ENCODE results near the gene S1PR2.

The S1PR2 gene

DNA sequence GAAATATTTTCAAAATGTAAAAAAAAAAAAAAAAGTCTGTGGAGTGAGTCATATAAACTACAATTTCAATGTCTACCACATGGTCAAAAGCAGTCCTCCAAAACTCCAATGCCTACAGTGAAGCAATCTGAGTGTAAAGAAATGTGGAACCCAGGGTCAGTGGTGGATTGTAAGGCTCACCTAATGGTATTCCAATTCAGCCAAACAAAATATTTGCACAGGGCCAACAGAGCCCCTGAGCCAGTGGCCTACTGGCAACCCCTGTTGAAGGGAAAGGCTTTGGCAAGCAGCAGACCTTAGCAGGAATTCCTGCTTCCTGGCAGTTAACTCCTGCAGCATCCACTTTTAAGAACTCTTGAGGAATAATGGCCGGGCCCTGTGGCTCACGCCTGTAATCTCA lies 39.8 kb downstream of the S1PR2 start:
- ATAC-seq, result no peak
- TF ChIP-seq ZFP3 (CRISPR knock-in tag; IDR thresholded peaks at IDR 0.05), result no peak

DNA sequence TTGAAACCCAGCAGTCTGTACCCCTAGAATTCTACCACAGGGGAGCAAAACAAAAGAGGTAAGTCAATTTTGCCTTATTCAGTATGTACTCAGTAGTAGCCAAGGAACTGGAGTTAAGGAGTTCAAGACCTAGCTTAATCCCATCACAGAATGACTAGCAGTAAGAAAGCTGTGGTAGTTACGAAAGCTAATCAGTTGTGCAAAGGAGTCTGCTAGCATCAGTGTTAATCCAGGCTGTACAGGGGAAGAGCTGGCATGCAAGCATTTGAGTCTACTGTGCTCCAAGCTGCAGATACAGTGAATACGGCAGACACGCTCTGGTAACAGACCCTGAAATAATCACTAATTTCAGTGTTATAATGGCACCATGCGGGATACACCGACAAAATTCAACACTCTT lies 41.1 kb downstream of the S1PR2 start:
- no peak for ATAC-seq
- TF ChIP-seq ZFP30 (CRISPR knock-in tag; IDR thresholded peaks at IDR 0.05) (no peak), CSDC2 (CRISPR knock-in tag; IDR thresholded peaks at IDR 0.05) (no peak), ZNF565 (CRISPR knock-in tag; conservative IDR thresholded peaks at IDR 0.05; ENCODE audit: low read depth) (no peak), GLIS3 (CRISPR knock-in tag; IDR thresholded peaks at IDR 0.05) (no peak), OSR1 (CRISPR knock-in tag; IDR thresholded peaks at IDR 0.05) (no peak), ZC3H10 (CRISPR knock-in tag; IDR thresholded peaks at IDR 0.05) (no peak), PPARA (CRISPR knock-in tag; IDR thresholded peaks at IDR 0.05; ENCODE audit: borderline replicate concordance) (no peak), ISL1 (CRISPR knock-in tag; IDR thresholded peaks at IDR 0.05) (no peak), SNAI2 (CRISPR knock-in tag; IDR thresholded peaks at IDR 0.05) (no peak), ARNTL (CRISPR knock-in tag; IDR thresholded peaks at IDR 0.05; ENCODE audit: borderline replicate concordance, low read depth) (no peak), TOX (CRISPR knock-in tag; IDR thresholded peaks at IDR 0.05; ENCODE audit: borderline replicate concordance) (no peak), ZNF8 (CRISPR knock-in tag; IDR thresholded peaks at IDR 0.05) (no peak), BACH2 (CRISPR knock-in tag; IDR thresholded peaks at IDR 0.05; ENCODE audit: borderline replicate concordance) (no peak)
- TF ChIP-seq, protein P1, sequence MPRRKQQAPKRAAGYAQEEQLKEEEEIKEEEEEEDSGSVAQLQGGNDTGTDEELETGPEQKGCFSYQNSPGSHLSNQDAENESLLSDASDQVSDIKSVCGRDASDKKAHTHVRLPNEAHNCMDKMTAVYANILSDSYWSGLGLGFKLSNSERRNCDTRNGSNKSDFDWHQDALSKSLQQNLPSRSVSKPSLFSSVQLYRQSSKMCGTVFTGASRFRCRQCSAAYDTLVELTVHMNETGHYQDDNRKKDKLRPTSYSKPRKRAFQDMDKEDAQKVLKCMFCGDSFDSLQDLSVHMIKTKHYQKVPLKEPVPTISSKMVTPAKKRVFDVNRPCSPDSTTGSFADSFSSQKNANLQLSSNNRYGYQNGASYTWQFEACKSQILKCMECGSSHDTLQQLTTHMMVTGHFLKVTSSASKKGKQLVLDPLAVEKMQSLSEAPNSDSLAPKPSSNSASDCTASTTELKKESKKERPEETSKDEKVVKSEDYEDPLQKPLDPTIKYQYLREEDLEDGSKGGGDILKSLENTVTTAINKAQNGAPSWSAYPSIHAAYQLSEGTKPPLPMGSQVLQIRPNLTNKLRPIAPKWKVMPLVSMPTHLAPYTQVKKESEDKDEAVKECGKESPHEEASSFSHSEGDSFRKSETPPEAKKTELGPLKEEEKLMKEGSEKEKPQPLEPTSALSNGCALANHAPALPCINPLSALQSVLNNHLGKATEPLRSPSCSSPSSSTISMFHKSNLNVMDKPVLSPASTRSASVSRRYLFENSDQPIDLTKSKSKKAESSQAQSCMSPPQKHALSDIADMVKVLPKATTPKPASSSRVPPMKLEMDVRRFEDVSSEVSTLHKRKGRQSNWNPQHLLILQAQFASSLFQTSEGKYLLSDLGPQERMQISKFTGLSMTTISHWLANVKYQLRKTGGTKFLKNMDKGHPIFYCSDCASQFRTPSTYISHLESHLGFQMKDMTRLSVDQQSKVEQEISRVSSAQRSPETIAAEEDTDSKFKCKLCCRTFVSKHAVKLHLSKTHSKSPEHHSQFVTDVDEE (CRISPR knock-in tag; IDR thresholded peaks at IDR 0.05), result no peak
- TF ChIP-seq, protein P2, sequence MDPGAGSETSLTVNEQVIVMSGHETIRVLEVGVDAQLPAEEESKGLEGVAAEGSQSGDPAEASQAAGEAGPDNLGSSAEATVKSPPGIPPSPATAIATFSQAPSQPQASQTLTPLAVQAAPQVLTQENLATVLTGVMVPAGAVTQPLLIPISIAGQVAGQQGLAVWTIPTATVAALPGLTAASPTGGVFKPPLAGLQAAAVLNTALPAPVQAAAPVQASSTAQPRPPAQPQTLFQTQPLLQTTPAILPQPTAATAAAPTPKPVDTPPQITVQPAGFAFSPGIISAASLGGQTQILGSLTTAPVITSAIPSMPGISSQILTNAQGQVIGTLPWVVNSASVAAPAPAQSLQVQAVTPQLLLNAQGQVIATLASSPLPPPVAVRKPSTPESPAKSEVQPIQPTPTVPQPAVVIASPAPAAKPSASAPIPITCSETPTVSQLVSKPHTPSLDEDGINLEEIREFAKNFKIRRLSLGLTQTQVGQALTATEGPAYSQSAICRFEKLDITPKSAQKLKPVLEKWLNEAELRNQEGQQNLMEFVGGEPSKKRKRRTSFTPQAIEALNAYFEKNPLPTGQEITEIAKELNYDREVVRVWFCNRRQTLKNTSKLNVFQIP (CRISPR knock-in tag; IDR thresholded peaks at IDR 0.05; ENCODE audit: borderline replicate concordance, low read depth), result no peak
- TF ChIP-seq, protein P3, sequence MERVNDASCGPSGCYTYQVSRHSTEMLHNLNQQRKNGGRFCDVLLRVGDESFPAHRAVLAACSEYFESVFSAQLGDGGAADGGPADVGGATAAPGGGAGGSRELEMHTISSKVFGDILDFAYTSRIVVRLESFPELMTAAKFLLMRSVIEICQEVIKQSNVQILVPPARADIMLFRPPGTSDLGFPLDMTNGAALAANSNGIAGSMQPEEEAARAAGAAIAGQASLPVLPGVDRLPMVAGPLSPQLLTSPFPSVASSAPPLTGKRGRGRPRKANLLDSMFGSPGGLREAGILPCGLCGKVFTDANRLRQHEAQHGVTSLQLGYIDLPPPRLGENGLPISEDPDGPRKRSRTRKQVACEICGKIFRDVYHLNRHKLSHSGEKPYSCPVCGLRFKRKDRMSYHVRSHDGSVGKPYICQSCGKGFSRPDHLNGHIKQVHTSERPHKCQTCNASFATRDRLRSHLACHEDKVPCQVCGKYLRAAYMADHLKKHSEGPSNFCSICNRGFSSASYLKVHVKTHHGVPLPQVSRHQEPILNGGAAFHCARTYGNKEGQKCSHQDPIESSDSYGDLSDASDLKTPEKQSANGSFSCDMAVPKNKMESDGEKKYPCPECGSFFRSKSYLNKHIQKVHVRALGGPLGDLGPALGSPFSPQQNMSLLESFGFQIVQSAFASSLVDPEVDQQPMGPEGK (CRISPR knock-in tag; IDR thresholded peaks at IDR 0.05; ENCODE audit: borderline replicate concordance), result no peak

DNA sequence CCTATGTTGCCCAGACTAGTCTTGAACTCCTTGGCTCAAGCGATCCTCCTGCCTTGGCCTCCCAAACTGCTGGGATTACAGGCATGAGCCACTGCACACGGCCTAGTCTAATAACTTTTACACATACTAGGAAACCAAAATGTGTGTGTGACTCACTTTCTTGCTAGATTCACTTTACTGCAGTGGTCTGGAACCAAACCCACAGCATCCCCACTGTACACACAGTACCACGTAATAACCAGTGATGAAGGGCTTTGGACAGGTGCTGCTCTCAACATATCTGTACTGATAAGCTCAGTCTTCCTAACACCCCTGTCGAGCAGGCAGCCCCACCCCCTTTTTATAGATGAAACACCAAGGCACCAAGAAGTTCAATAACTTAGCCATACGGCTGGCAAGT lies 41.5 kb downstream of the S1PR2 start:
- TF ChIP-seq ZC3H10 (CRISPR knock-in tag; IDR thresholded peaks at IDR 0.05) (no peak), RARB (CRISPR knock-in tag; IDR thresholded peaks at IDR 0.05) (no peak), TOX (CRISPR knock-in tag; IDR thresholded peaks at IDR 0.05; ENCODE audit: borderline replicate concordance) (no peak), ZNF8 (CRISPR knock-in tag; IDR thresholded peaks at IDR 0.05) (no peak), OSR1 (CRISPR knock-in tag; IDR thresholded peaks at IDR 0.05) (no peak), GLIS3 (CRISPR knock-in tag; IDR thresholded peaks at IDR 0.05) (no peak), ARNTL (CRISPR knock-in tag; IDR thresholded peaks at IDR 0.05; ENCODE audit: borderline replicate concordance, low read depth) (no peak), ZNF70 (CRISPR knock-in tag; IDR thresholded peaks at IDR 0.05) (no peak), ZNF565 (CRISPR knock-in tag; conservative IDR thresholded peaks at IDR 0.05; ENCODE audit: low read depth) (no peak), ZFP30 (CRISPR knock-in tag; IDR thresholded peaks at IDR 0.05) (no peak), CSDC2 (CRISPR knock-in tag; IDR thresholded peaks at IDR 0.05) (no peak)
- TF ChIP-seq, protein P1 (CRISPR knock-in tag; IDR thresholded peaks at IDR 0.05), result no peak
- TF ChIP-seq, protein P4, sequence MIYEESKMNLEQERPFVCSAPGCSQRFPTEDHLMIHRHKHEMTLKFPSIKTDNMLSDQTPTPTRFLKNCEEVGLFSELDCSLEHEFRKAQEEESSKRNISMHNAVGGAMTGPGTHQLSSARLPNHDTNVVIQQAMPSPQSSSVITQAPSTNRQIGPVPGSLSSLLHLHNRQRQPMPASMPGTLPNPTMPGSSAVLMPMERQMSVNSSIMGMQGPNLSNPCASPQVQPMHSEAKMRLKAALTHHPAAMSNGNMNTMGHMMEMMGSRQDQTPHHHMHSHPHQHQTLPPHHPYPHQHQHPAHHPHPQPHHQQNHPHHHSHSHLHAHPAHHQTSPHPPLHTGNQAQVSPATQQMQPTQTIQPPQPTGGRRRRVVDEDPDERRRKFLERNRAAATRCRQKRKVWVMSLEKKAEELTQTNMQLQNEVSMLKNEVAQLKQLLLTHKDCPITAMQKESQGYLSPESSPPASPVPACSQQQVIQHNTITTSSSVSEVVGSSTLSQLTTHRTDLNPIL (CRISPR knock-in tag; IDR thresholded peaks at IDR 0.05; ENCODE audit: low read depth), result no peak
- TF ChIP-seq, protein P3 (CRISPR knock-in tag; IDR thresholded peaks at IDR 0.05; ENCODE audit: borderline replicate concordance), result no peak
- TF ChIP-seq, protein P5, sequence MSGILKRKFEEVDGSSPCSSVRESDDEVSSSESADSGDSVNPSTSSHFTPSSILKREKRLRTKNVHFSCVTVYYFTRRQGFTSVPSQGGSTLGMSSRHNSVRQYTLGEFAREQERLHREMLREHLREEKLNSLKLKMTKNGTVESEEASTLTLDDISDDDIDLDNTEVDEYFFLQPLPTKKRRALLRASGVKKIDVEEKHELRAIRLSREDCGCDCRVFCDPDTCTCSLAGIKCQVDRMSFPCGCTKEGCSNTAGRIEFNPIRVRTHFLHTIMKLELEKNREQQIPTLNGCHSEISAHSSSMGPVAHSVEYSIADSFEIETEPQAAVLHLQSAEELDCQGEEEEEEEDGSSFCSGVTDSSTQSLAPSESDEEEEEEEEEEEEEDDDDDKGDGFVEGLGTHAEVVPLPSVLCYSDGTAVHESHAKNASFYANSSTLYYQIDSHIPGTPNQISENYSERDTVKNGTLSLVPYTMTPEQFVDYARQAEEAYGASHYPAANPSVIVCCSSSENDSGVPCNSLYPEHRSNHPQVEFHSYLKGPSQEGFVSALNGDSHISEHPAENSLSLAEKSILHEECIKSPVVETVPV (CRISPR knock-in tag; IDR thresholded peaks at IDR 0.05), result no peak

More for the DNA sequence above, 41.5 kb downstream of the S1PR2 start:
- ATAC-seq, result no peak

Measured in SK-N-SH treated with all-trans-retinoic acid at 6 μM for 48 hours (cell line).